GM12872 (cell line): ENCODE results near the gene DAAM1.

Experiments used
- CTCF ChIP-seq: IDR thresholded peaks from 3 replicates; pipeline ENCODE4 v1.5.1; 2011; ENCODE audit warnings: low read depth, mild to moderate bottlenecking, low read length, moderate library complexity; ENCODE audit not compliant: insufficient read depth

The DAAM1 gene

GRCh38 chr14:59238216-59238615 lies 49.7 kb downstream of the DAAM1 start:
- no peak for TF ChIP-seq CTCF

GRCh38 chr14:59239022-59239421 lies 50.6 kb downstream of the DAAM1 start:
- TF ChIP-seq CTCF, result no peak

- TF ChIP-seq CTCF, result no peak
Observed at GRCh38 chr14:59240356-59240755, 51.9 kb downstream of the DAAM1 start.

GRCh38 chr14:59241121-59241520 lies 52.7 kb downstream of the DAAM1 start:
- no peak for TF ChIP-seq CTCF

- no peak for TF ChIP-seq CTCF
Observed at GRCh38 chr14:59243174-59243573, 54.7 kb downstream of the DAAM1 start.

GRCh38 chr14:59244581-59244980 lies 56.1 kb downstream of the DAAM1 start:
- TF ChIP-seq CTCF, result no peak

GRCh38 chr14:59245809-59246295 lies 57.4 kb downstream of the DAAM1 start:
- TF ChIP-seq CTCF, result no peak

GRCh38 chr14:59246566-59246965 lies 58.1 kb downstream of the DAAM1 start:
- no peak for TF ChIP-seq CTCF
